PC-9 (cell line): ENCODE results near the gene DPP9.

Source experiments
- CTCF ChIP-seq: fragments of 200-600 bp; sonication (generic); conservative IDR thresholded peaks from 2 replicates; pipeline ENCODE4 v1.6.1; 2017; ENCODE audit warnings: mixed run types, antibody characterized with exemption, mild to moderate bottlenecking, moderate library complexity
- EZH2 ChIP-seq: fragments of 200-600 bp; sonication (generic); IDR thresholded peaks from 2 replicates; pipeline ENCODE4 v1.8.0; 2017; ENCODE audit warnings: antibody characterized with exemption, low read depth

DNA sequence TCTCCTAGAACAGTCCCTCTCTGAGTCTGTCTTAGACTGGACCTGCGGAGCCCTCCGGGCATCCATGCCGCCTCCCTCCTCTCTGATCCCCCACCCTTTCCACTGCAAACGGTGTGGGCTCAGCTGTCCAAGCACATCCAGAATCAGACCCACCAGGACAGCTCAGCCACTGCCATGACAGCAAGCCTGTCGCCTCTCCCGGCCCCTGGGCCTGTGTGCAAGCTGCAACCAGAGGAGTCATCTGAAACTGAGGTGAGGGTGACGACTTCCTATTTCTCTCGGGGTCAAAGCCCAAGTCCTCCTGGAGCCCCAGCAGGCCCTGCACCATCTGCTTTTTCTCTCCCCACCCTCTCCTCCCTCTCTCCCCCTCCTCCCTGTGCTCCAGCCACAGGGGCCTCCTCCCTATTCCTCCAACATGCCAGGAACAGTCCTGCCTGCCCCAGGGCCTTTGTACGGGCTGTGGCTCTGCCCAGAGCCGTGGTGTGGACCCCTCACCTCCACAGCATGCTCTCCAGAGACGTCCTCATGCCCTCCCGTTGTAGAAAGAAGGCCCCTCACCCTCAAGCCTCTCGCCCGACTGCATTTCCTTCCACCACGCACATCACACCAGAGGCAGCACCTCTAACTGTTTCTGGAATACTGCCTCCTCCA, 30.0 kb downstream of the DPP9 start:
- TF ChIP-seq CTCF (no peak), EZH2 (no peak)
